HTR-8/SVneo (cell line): ENCODE measurements around the gene SAMD4B.
A peak's percentile ranks its signal among the peaks of the same experiment; 100 is the strongest.

Experiments
- DNase-seq: peaks from one replicate; pipeline ENCODE4 v3.0.0; 2011; ENCODE audit warnings: low spot score, mixed read lengths; ENCODE audit not compliant: insufficient read length
- FAIRE-seq: peaks from 2 replicates; lab custom pipeline; 2011; peaks lifted over from hg19 to GRCh38; lab: Jason Lieb, UNC

SAMD4B gene

GRCh38 chr19:39416152-39417120 is 74.2 kb downstream of the SAMD4B start:
- FAIRE-seq: no peak
- DNase-seq: no peak

- DNase-seq (no peak), FAIRE-seq (no peak)
Measured at GRCh38 chr19:39417463-39418181, 75.4 kb downstream of the SAMD4B start.

- FAIRE-seq: no peak
- DNase-seq: no peak
Measured at GRCh38 chr19:39419003-39419402, 76.8 kb downstream of the SAMD4B start.

GRCh38 chr19:39420769-39421168 is 78.5 kb downstream of the SAMD4B start:
- DNase-seq (no peak), FAIRE-seq (no peak)

GRCh38 chr19:39422020-39422419 is 79.8 kb downstream of the SAMD4B start:
- no peak for FAIRE-seq
- DNase-seq: no peak

- DNase-seq (no peak), FAIRE-seq (no peak)
Measured at GRCh38 chr19:39423258-39424086, 81.3 kb downstream of the SAMD4B start.

GRCh38 chr19:39424934-39425333 is 82.7 kb downstream of the SAMD4B start:
- DNase-seq (no peak), FAIRE-seq (no peak)

- no peak for DNase-seq
- FAIRE-seq: no peak
Measured at GRCh38 chr19:39425744-39426143, 83.5 kb downstream of the SAMD4B start.

GRCh38 chr19:39426170-39426569 is 83.9 kb downstream of the SAMD4B start:
- DNase-seq (no peak), FAIRE-seq (no peak)

- no peak for FAIRE-seq
- no peak for DNase-seq
Measured at GRCh38 chr19:39427707-39428106, 85.5 kb downstream of the SAMD4B start.

GRCh38 chr19:39428283-39429112 is 86.3 kb downstream of the SAMD4B start:
- DNase-seq: peak; percentile 67
- FAIRE-seq: peak; percentile 72

- FAIRE-seq (no peak), DNase-seq (peak; percentile 78)
Measured at GRCh38 chr19:39430675-39431593, 88.7 kb downstream of the SAMD4B start.

GRCh38 chr19:39432677-39433025 is 90.4 kb downstream of the SAMD4B start:
- FAIRE-seq: no peak
- no peak for DNase-seq

- no peak for DNase-seq
- no peak for FAIRE-seq
Measured at GRCh38 chr19:39433480-39434079, 91.4 kb downstream of the SAMD4B start.

- FAIRE-seq (no peak), DNase-seq (no peak)
Measured at GRCh38 chr19:39434123-39435076, 92.2 kb downstream of the SAMD4B start.
